ENCODE data around the gene TRPC3. TPM values are rescaled to one million over a fixed set of nuclear protein-coding genes. Genes with fewer than 3 reads are reported as not detected.

Gene TRPC3
- total RNA-seq, 1 donor, result under 0.01 TPM

GRCh38 chr4:121923306-121923705 lies 28.6 kb downstream of the TRPC3 start:
- H3K9me3 ChIP-seq (ENCODE audit: low read depth, low read length), result no peaks in the 10 kb centered on the region
- H4K20me1 ChIP-seq (ENCODE audit: insufficient read depth, low read length), result no peaks in the 10 kb centered on the region
- DNase-seq (ENCODE audit: insufficient read length, low spot score, missing footprints), result no peak

GRCh38 chr4:121913667-121914066 lies 38.2 kb downstream of the TRPC3 start:
- Histone ChIP-seq H2AFZ (ENCODE audit: low read length) (no peak overlapping the region), H3K27ac (ENCODE audit: low read depth, low read length) (no peak overlapping the region), H3K79me2 (ENCODE audit: insufficient read depth, low read length) (no peaks in the 10 kb centered on the region), H3K4me2 (ENCODE audit: insufficient read depth, low read length) (no peak overlapping the region), H3K4me3 (ENCODE audit: insufficient read depth, low read length) (no peak overlapping the region), H3K36me3 (ENCODE audit: insufficient read depth, low read length) (no peaks in the 10 kb centered on the region), H4K20me1 (ENCODE audit: insufficient read depth, low read length) (no peaks in the 10 kb centered on the region), H3K27me3 (ENCODE audit: insufficient read depth, low read length) (no peaks in the 10 kb centered on the region), H3K9me3 (ENCODE audit: low read depth, low read length) (no peaks in the 10 kb centered on the region), H3K4me1 (ENCODE audit: insufficient read depth, low read length) (no peaks in the 10 kb centered on the region)
- no peak for DNase-seq (ENCODE audit: insufficient read length, low spot score, missing footprints)
- no peak for TF ChIP-seq CTCF (IDR thresholded peaks at IDR 0.05; ENCODE audit: extremely low read depth, low read depth, low read length)

More at GRCh38 chr4:121923306-121923705, 28.6 kb downstream of the TRPC3 start:
- Histone ChIP-seq H2AFZ (ENCODE audit: low read length) (no peak overlapping the region), H3K4me3 (ENCODE audit: insufficient read depth, low read length) (no peak overlapping the region), H3K27me3 (ENCODE audit: insufficient read depth, low read length) (no peaks in the 10 kb centered on the region), H3K36me3 (ENCODE audit: insufficient read depth, low read length) (no peaks in the 10 kb centered on the region), H3K4me1 (ENCODE audit: insufficient read depth, low read length) (no peaks in the 10 kb centered on the region), H3K27ac (ENCODE audit: low read depth, low read length) (no peak overlapping the region), H3K79me2 (ENCODE audit: insufficient read depth, low read length) (no peaks in the 10 kb centered on the region), H3K4me2 (ENCODE audit: insufficient read depth, low read length) (no peak overlapping the region)
- no peak for TF ChIP-seq CTCF (IDR thresholded peaks at IDR 0.05; ENCODE audit: extremely low read depth, low read depth, low read length)

- no peak overlapping the region for H3K27ac ChIP-seq (ENCODE audit: low read depth, low read length)
- H3K36me3 ChIP-seq (ENCODE audit: insufficient read depth, low read length), result no peaks in the 10 kb centered on the region
- no peaks in the 10 kb centered on the region for H3K79me2 ChIP-seq (ENCODE audit: insufficient read depth, low read length)
- DNase-seq (ENCODE audit: insufficient read length, low spot score, missing footprints), result no peak
- H3K9me3 ChIP-seq (ENCODE audit: low read depth, low read length), result no peaks in the 10 kb centered on the region
- H3K4me1 ChIP-seq (ENCODE audit: insufficient read depth, low read length), result no peaks in the 10 kb centered on the region
- no peak overlapping the region for H2AFZ ChIP-seq (ENCODE audit: low read length)
- no peak for TF ChIP-seq CTCF (IDR thresholded peaks at IDR 0.05; ENCODE audit: extremely low read depth, low read depth, low read length)
- no peaks in the 10 kb centered on the region for H4K20me1 ChIP-seq (ENCODE audit: insufficient read depth, low read length)
- H3K4me2 ChIP-seq (ENCODE audit: insufficient read depth, low read length), result no peak overlapping the region
- H3K27me3 ChIP-seq (ENCODE audit: insufficient read depth, low read length), result peaks cover 2% of the 10 kb centered on the region
- no peak overlapping the region for H3K4me3 ChIP-seq (ENCODE audit: insufficient read depth, low read length)
Measured at GRCh38 chr4:121908346-121908745, 43.5 kb downstream of the TRPC3 start.

GRCh38 chr4:121900132-121900983 lies 51.5 kb downstream of the TRPC3 start:
- H3K4me2 ChIP-seq (ENCODE audit: insufficient read depth, low read length), result no peak overlapping the region
- no peaks in the 10 kb centered on the region for H3K36me3 ChIP-seq (ENCODE audit: insufficient read depth, low read length)
- no peaks in the 10 kb centered on the region for H3K4me1 ChIP-seq (ENCODE audit: insufficient read depth, low read length)
- no peak overlapping the region for H3K4me3 ChIP-seq (ENCODE audit: insufficient read depth, low read length)
- no peaks in the 10 kb centered on the region for H4K20me1 ChIP-seq (ENCODE audit: insufficient read depth, low read length)
- DNase-seq (ENCODE audit: insufficient read length, low spot score, missing footprints), result peak; percentile 38
- no peaks in the 10 kb centered on the region for H3K27me3 ChIP-seq (ENCODE audit: insufficient read depth, low read length)
- no peaks in the 10 kb centered on the region for H3K9me3 ChIP-seq (ENCODE audit: low read depth, low read length)
- no peak overlapping the region for H3K27ac ChIP-seq (ENCODE audit: low read depth, low read length)
- peak; percentile 81 for TF ChIP-seq CTCF (IDR thresholded peaks at IDR 0.05; ENCODE audit: extremely low read depth, low read depth, low read length)
- H3K79me2 ChIP-seq (ENCODE audit: insufficient read depth, low read length), result no peaks in the 10 kb centered on the region
- H2AFZ ChIP-seq (ENCODE audit: low read length), result no peak overlapping the region
